Measurements from ENCODE around the gene ASCC3.

GRCh38 chr6:100677240-100677639 lies 203.9 kb downstream of the ASCC3 start:
- TF ChIP-seq GATA3 (IDR thresholded peaks at IDR 0.05; ENCODE audit: low read depth, low read length) (no peak), GATA2 (IDR thresholded peaks at IDR 0.05; ENCODE audit: low read depth, low read length) (no peak)

All from SH-SY5Y (cell line).